NCI-H69 (cell line): ENCODE results near the gene SETBP1.

ENCODE experiments used
- DNase-seq: peaks from one replicate; lab custom pipeline; 2025; lab: John Stamatoyannopoulos, UW

SETBP1 gene

GRCh38 chr18:44680273-44681075 is at the start of gene SETBP1:
Gene SETBP1, plus strand, starts transcription at chr18:44680888. Its CDS starts 20,459 bp downstream, at chr18:44701347.
- peak; percentile 99 for DNase-seq

- DNase-seq, result no peak
These were observed 48.1 kb upstream of the SETBP1 start for GRCh38 chr18:44632469-44633145.

GRCh38 chr18:44635546-44635945 is 45.1 kb upstream of the SETBP1 start:
- DNase-seq, result no peak

- DNase-seq, result no peak
These were observed 44.4 kb upstream of the SETBP1 start for GRCh38 chr18:44636241-44636640.

- no peak for DNase-seq
These were observed 43.3 kb upstream of the SETBP1 start for GRCh38 chr18:44637210-44638033.

- no peak for DNase-seq
These were observed 42.6 kb upstream of the SETBP1 start for GRCh38 chr18:44638034-44638540.

GRCh38 chr18:44638811-44639210 is 41.9 kb upstream of the SETBP1 start:
- DNase-seq, result no peak

- no peak for DNase-seq
These were observed 37.7 kb upstream of the SETBP1 start for GRCh38 chr18:44643004-44643403.

GRCh38 chr18:44651478-44651877 is 29.2 kb upstream of the SETBP1 start:
- DNase-seq, result no peak

- no peak for DNase-seq
These were observed 28.6 kb upstream of the SETBP1 start for GRCh38 chr18:44651918-44652572.

- no peak for DNase-seq
These were observed 28.0 kb upstream of the SETBP1 start for GRCh38 chr18:44652722-44653121.

GRCh38 chr18:44654573-44654972 is 26.1 kb upstream of the SETBP1 start:
- DNase-seq, result no peak

- DNase-seq, result no peak
These were observed 25.3 kb upstream of the SETBP1 start for GRCh38 chr18:44655435-44655834.

- DNase-seq, result no peak
These were observed 20.9 kb upstream of the SETBP1 start for GRCh38 chr18:44659771-44660170.

GRCh38 chr18:44668270-44668975 is 12.3 kb upstream of the SETBP1 start:
- no peak for DNase-seq

- DNase-seq, result no peak
These were observed 8.8 kb upstream of the SETBP1 start for GRCh38 chr18:44671914-44672313.

- no peak for DNase-seq
These were observed 8.2 kb upstream of the SETBP1 start for GRCh38 chr18:44672506-44672905.

- peak; percentile 19 for DNase-seq
These were observed 7.3 kb upstream of the SETBP1 start for GRCh38 chr18:44673256-44673880.

GRCh38 chr18:44677933-44678332 is 2.8 kb upstream of the SETBP1 start:
- DNase-seq, result no peak

- DNase-seq, result no peak
These were observed 2.0 kb upstream of the SETBP1 start for GRCh38 chr18:44678725-44679055.
